SK-N-SH (cell line): ENCODE measurements around the gene RCAN1.

Experiments
- CTCF ChIP-seq: fragments of 200-600 bp; sonication (generic); IDR thresholded peaks from 2 replicates; pipeline ENCODE4 v1.6.1; 2017; ENCODE audit warnings: antibody characterized with exemption, mild to moderate bottlenecking, moderate library complexity
- JUND ChIP-seq: IDR thresholded peaks from 2 replicates; pipeline ENCODE4 v1.4.0; 2012
- MXI1 ChIP-seq: IDR thresholded peaks from 2 replicates; pipeline ENCODE4 v1.6.1; 2012; ENCODE audit warnings: mild to moderate bottlenecking, low read depth, low read length, improper control_type of control experiment
- RAD21 ChIP-seq: IDR thresholded peaks from 2 replicates; pipeline ENCODE4 v1.6.1; 2012; ENCODE audit warnings: mild to moderate bottlenecking, low read length
- REST ChIP-seq: IDR thresholded peaks from 2 replicates; pipeline ENCODE4 v1.6.1; 2012; ENCODE audit warnings: mild to moderate bottlenecking, low read depth, low read length, moderate library complexity
- RXRA ChIP-seq: IDR thresholded peaks from 2 replicates; pipeline ENCODE4 v1.4.0; 2012; ENCODE audit warnings: low read depth, mild to moderate bottlenecking, borderline replicate concordance
- TAF1 ChIP-seq: IDR thresholded peaks from 2 replicates; pipeline ENCODE4 v1.6.1; 2012; ENCODE audit warnings: low read depth, mild to moderate bottlenecking, low read length, moderate library complexity, borderline replicate concordance

- TF ChIP-seq RXRA (no peak), MXI1 (no peak), REST (no peak), CTCF (no peak), RAD21 (no peak), TAF1 (no peak), JUND (no peak)
These were observed 8.6 kb upstream of the RCAN1 start for GRCh38 chr21:34623516-34623915.
